Measurements from ENCODE around the gene ATP6V1C2. TPM values are rescaled to one million over a fixed set of nuclear protein-coding genes. Genes with fewer than 3 reads are reported as not detected.

ATP6V1C2 gene
- polyA plus RNA-seq, 1 donor: 11.6 TPM

DNA sequence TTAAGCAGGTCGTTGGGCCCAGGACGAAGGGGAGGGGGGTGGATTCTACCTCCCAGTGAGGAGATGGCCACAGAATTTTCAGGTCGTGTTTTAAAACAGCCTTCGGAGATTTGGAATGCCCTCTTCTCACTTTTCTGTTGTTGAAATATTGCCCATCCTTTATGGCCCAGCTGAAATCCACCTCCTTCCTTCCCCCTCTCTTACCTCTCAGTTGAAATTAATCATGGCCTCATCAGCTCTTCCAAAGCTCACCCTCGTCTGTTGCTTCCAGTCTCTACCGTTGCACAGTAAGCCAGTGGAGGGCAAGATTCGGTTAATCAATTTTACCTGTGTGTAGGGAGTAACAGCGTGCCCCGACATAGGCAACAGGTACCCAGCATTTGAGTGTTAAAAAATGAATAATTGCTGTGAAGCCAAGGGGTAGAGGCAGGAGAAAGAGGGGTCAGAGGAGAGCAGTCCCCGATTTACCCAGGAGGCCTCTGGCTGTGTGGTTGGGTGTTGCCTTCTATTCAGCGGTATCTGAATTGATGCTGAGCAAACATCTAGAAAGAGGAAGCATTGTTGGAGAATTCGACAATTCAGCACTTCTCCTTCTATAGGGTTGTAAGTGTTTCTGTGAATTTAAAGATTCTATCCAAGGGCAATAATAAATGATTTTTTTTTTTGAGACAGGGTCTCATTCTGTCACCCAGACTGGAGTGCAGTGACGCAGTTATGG is 99.7 kb downstream of the ATP6V1C2 start:
- no peaks in the 10 kb centered on the region for H3K9me3 ChIP-seq (ENCODE audit: control insufficient read depth, low read depth, low read length)
- H3K4me3 ChIP-seq (ENCODE audit: low read length): no peak overlapping the region
- H3K36me3 ChIP-seq (ENCODE audit: control insufficient read depth, insufficient read depth, low read length): no peaks in the 10 kb centered on the region
- no peak for DNase-seq
- no CpG with 5 or more reads among the region's 13 CpGs for WGBS (ENCODE audit: insufficient coverage, low lambda C conversion rate)
- H3K27ac ChIP-seq (ENCODE audit: low read length): no peak overlapping the region
- H3K27me3 ChIP-seq (ENCODE audit: control insufficient read depth, insufficient read depth, low read length): peaks cover 10% of the 10 kb centered on the region
- H3K4me1 ChIP-seq (ENCODE audit: control insufficient read depth, insufficient read depth, low read length): no peaks in the 10 kb centered on the region

DNA sequence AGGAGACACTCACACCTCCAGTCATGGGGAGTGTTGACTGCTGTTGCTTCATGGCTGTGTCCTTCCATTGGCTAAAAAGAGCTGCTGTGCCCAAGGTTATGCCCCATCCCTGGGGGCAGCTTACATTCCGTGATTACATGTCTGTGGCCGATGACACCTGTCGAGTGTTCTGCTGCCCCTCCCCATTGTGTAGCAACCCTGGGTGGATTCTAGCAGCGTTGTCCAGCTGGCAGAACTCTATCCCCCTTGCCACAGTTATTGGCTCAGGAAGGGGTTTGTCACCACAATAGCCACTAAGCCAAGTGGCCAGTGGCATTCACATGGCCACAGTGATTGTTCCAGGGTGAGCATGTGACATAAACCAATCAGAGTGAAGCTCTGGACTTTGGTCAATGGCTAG is 102.8 kb downstream of the ATP6V1C2 start:
- Histone ChIP-seq H3K27ac (ENCODE audit: low read length) (no peak overlapping the region), H3K27me3 (ENCODE audit: control insufficient read depth, insufficient read depth, low read length) (peaks cover 10% of the 10 kb centered on the region), H3K9me3 (ENCODE audit: control insufficient read depth, low read depth, low read length) (no peaks in the 10 kb centered on the region), H3K4me1 (ENCODE audit: control insufficient read depth, insufficient read depth, low read length) (no peaks in the 10 kb centered on the region), H3K36me3 (ENCODE audit: control insufficient read depth, insufficient read depth, low read length) (no peaks in the 10 kb centered on the region), H3K4me3 (ENCODE audit: low read length) (no peak overlapping the region)
- no peak for DNase-seq
- WGBS (ENCODE audit: insufficient coverage, low lambda C conversion rate): no CpG with 5 or more reads among the region's 4 CpGs

DNA sequence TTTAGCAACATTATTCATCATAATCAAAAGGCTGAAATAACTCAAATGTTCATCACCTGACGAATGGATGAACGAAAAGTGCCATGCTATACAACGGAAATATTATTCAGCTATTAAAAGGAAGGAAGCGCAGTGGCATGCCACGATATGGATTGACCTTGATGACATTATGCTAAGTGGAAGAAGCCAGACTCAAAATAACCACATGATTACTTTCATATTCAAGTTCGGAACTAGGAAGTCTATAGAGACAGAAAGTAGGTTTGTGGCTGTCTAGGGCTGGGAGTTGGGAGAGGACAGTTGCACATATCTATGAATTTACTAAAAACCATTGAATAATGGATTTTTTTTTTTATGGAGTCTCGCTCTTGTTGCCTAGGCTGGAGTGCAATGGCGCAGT is 104.6 kb downstream of the ATP6V1C2 start:
- Histone ChIP-seq H3K4me3 (ENCODE audit: low read length) (no peak overlapping the region), H3K27ac (ENCODE audit: low read length) (no peak overlapping the region), H3K36me3 (ENCODE audit: control insufficient read depth, insufficient read depth, low read length) (no peaks in the 10 kb centered on the region), H3K9me3 (ENCODE audit: control insufficient read depth, low read depth, low read length) (no peaks in the 10 kb centered on the region), H3K27me3 (ENCODE audit: control insufficient read depth, insufficient read depth, low read length) (peaks cover 21% of the 10 kb centered on the region), H3K4me1 (ENCODE audit: control insufficient read depth, insufficient read depth, low read length) (no peaks in the 10 kb centered on the region)
- DNase-seq: no peak
- WGBS (ENCODE audit: insufficient coverage, low lambda C conversion rate): no CpG with 5 or more reads among the region's 8 CpGs

DNA sequence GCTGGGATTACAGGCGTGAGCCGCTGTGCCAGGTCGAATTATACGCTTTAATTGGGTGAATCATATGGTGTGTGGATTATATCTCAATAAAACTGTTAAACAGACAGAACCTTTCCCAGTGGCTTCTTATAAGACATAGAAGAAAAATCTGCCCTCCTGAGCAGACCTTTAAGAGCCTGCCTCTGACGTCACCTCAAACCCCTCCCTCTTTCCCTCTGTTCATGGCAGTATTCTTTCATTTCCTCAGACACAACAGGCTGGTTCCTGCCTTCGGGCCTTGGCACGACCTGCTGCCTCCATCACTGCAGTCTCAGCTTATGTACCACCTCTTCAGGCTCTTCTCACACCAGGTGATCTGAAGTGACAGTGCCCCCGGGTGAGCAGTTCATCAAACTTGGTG is 105.2 kb downstream of the ATP6V1C2 start:
- 80% methylated on average over 2 of the region's 8 CpGs for WGBS (ENCODE audit: insufficient coverage, low lambda C conversion rate)
- Histone ChIP-seq H3K27me3 (ENCODE audit: control insufficient read depth, insufficient read depth, low read length) (peaks cover 27% of the 10 kb centered on the region), H3K27ac (ENCODE audit: low read length) (no peak overlapping the region), H3K4me3 (ENCODE audit: low read length) (no peak overlapping the region), H3K4me1 (ENCODE audit: control insufficient read depth, insufficient read depth, low read length) (no peaks in the 10 kb centered on the region), H3K9me3 (ENCODE audit: control insufficient read depth, low read depth, low read length) (no peaks in the 10 kb centered on the region), H3K36me3 (ENCODE audit: control insufficient read depth, insufficient read depth, low read length) (no peaks in the 10 kb centered on the region)
- DNase-seq: no peak

DNA sequence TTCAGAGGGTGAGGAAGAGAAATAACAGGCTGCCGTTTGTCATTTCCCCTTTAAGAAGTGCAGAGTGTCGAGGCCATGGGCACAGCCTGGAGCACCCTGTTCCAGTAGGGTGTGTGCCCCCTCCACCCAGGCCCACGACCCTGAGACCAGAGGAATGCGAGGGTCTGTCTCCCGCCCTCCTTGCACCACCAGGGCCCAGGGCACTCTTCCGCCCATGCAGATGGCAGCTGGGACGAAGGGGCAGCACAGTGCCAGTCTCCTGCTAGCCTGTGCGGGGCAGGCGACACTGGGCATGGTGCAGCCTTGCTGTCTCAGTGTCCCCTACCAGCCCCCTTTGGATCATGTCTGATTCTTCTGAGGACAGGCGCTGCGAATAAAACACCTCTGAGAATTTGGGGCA is 106.9 kb downstream of the ATP6V1C2 start:
- Histone ChIP-seq H3K9me3 (ENCODE audit: control insufficient read depth, low read depth, low read length) (no peaks in the 10 kb centered on the region), H3K27me3 (ENCODE audit: control insufficient read depth, insufficient read depth, low read length) (peaks cover 36% of the 10 kb centered on the region), H3K4me1 (ENCODE audit: control insufficient read depth, insufficient read depth, low read length) (no peaks in the 10 kb centered on the region), H3K27ac (ENCODE audit: low read length) (no peak overlapping the region), H3K4me3 (ENCODE audit: low read length) (no peak overlapping the region), H3K36me3 (ENCODE audit: control insufficient read depth, insufficient read depth, low read length) (no peaks in the 10 kb centered on the region)
- no CpG with 5 or more reads among the region's 11 CpGs for WGBS (ENCODE audit: insufficient coverage, low lambda C conversion rate)
- DNase-seq: no peak

DNA sequence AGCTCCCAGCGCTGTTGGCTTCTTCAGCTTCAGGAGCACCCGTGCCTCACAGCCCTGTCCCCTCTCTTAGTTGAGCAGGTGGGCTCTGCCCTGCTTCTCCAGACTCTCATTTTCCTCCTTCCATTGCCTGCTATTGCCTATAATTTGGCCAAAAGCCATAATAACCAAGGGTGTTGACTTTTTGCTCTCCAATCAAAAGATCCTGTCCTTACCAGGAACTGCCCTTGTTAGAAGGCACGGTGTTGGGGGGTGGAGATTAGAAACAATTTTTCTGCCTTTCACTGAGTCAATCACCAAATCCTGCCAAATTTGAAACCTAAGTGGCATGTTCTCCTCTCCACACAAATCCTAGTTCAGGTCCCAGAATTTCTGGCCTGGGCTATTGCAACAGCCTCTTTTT is 107.9 kb downstream of the ATP6V1C2 start:
- no peak for DNase-seq
- H3K36me3 ChIP-seq (ENCODE audit: control insufficient read depth, insufficient read depth, low read length): no peaks in the 10 kb centered on the region
- H3K4me1 ChIP-seq (ENCODE audit: control insufficient read depth, insufficient read depth, low read length): no peaks in the 10 kb centered on the region
- no peak overlapping the region for H3K4me3 ChIP-seq (ENCODE audit: low read length)
- peaks cover 35% of the 10 kb centered on the region for H3K27me3 ChIP-seq (ENCODE audit: control insufficient read depth, insufficient read depth, low read length)
- H3K27ac ChIP-seq (ENCODE audit: low read length): no peak overlapping the region
- no CpG with 5 or more reads among the region's 3 CpGs for WGBS (ENCODE audit: insufficient coverage, low lambda C conversion rate)
- H3K9me3 ChIP-seq (ENCODE audit: control insufficient read depth, low read depth, low read length): no peaks in the 10 kb centered on the region

DNA sequence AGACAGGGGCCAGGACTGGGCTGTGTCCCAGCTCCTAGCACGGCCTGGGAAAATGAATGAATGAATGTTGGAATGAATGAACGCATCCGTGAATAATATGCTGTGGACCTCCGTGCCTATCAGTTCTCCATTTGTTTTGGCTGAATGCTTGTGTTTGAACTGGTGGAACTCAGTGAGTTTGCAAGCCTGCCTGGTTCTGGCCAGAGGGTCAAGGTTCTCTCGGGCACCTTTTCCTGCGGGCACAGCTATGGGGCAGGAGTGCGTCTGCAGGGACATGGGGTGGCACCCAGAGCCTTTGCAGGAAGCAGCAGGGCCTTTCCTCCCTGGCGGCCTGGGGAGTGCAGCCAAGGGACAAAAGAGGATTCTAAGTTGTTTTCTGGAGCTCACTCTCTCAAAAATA is 108.8 kb downstream of the ATP6V1C2 start:
- no peak for DNase-seq
- Histone ChIP-seq H3K27me3 (ENCODE audit: control insufficient read depth, insufficient read depth, low read length) (peaks cover 32% of the 10 kb centered on the region), H3K27ac (ENCODE audit: low read length) (no peak overlapping the region), H3K4me1 (ENCODE audit: control insufficient read depth, insufficient read depth, low read length) (no peaks in the 10 kb centered on the region), H3K9me3 (ENCODE audit: control insufficient read depth, low read depth, low read length) (no peaks in the 10 kb centered on the region), H3K4me3 (ENCODE audit: low read length) (no peak overlapping the region), H3K36me3 (ENCODE audit: control insufficient read depth, insufficient read depth, low read length) (no peaks in the 10 kb centered on the region)
- no CpG with 5 or more reads among the region's 8 CpGs for WGBS (ENCODE audit: insufficient coverage, low lambda C conversion rate)

DNA sequence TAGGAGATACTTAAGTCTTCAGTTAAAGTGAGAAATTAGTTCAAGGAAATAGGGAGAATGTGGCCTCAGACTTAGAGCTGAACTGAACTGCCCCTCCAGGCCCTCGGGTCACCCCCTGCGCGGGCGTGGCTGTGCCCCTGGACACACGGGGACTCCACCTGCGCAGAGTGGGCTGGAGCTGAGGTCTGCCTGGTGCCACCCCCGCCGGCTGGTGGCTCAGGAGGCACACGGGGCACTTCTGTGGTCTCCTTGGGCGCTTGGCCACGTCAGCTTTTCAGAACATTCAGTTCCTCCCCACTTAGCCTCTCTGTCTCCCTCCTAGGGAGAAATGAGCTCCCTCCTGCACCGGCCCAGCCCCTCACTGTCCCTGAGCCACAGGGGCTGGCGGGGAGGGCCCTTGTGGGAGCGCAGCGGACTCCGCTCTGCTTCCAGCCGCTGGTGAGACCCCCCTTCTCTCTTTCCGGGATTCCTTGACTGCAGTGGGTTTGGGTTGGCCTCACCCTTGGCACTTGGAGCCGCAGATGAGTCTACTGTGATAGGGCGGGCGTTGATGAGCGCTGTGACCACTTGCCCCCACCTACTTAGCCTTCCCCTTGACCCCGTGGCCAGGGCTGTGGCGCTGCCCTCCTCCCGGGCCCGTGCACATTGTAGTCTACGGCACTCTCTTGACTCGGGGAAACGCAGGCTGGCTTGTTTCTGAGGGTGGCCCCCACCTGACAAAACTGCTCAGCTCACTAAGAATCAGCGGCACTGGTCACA is 109.4 kb downstream of the ATP6V1C2 start:
- Histone ChIP-seq H3K4me1 (ENCODE audit: control insufficient read depth, insufficient read depth, low read length) (no peaks in the 10 kb centered on the region), H3K4me3 (ENCODE audit: low read length) (no peak overlapping the region), H3K27ac (ENCODE audit: low read length) (no peak overlapping the region), H3K27me3 (ENCODE audit: control insufficient read depth, insufficient read depth, low read length) (peaks cover 32% of the 10 kb centered on the region), H3K36me3 (ENCODE audit: control insufficient read depth, insufficient read depth, low read length) (no peaks in the 10 kb centered on the region), H3K9me3 (ENCODE audit: control insufficient read depth, low read depth, low read length) (no peaks in the 10 kb centered on the region)
- WGBS (ENCODE audit: insufficient coverage, low lambda C conversion rate): no CpG with 5 or more reads among the region's 30 CpGs
- DNase-seq: no peak

DNA sequence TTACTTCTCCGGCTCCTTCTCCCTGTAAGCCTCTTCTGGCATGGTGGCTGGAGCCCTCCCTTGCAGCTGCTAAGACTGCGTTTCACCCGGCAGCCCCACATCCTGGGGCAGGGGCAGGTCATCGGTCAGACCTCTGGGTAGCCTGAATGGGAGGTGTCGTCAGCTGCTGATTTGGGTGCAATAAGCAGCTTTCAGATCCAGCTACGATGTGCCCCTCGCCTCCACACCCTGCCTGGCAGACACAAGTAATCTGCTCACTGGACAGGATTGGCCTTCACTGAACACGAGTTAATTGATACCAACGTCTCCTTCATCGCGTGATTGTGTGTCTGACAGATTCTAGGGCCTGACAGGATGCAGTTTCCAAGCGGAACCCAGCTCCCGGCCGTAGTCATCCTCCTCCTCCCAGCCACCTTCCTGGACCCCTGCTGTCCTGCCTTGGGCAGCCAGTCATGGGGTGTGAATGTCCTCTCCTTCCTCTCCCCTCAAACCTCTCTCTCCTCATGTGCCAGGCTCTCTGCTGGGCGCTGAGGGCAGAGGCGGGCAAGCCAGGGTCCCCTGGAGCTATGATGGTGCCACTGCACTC is 110.1 kb downstream of the ATP6V1C2 start:
- Histone ChIP-seq H3K4me1 (ENCODE audit: control insufficient read depth, insufficient read depth, low read length) (no peaks in the 10 kb centered on the region), H3K27me3 (ENCODE audit: control insufficient read depth, insufficient read depth, low read length) (peaks cover 32% of the 10 kb centered on the region), H3K9me3 (ENCODE audit: control insufficient read depth, low read depth, low read length) (no peaks in the 10 kb centered on the region), H3K4me3 (ENCODE audit: low read length) (no peak overlapping the region), H3K27ac (ENCODE audit: low read length) (no peak overlapping the region), H3K36me3 (ENCODE audit: control insufficient read depth, insufficient read depth, low read length) (no peaks in the 10 kb centered on the region)
- no CpG with 5 or more reads among the region's 16 CpGs for WGBS (ENCODE audit: insufficient coverage, low lambda C conversion rate)
- no peak for DNase-seq

DNA sequence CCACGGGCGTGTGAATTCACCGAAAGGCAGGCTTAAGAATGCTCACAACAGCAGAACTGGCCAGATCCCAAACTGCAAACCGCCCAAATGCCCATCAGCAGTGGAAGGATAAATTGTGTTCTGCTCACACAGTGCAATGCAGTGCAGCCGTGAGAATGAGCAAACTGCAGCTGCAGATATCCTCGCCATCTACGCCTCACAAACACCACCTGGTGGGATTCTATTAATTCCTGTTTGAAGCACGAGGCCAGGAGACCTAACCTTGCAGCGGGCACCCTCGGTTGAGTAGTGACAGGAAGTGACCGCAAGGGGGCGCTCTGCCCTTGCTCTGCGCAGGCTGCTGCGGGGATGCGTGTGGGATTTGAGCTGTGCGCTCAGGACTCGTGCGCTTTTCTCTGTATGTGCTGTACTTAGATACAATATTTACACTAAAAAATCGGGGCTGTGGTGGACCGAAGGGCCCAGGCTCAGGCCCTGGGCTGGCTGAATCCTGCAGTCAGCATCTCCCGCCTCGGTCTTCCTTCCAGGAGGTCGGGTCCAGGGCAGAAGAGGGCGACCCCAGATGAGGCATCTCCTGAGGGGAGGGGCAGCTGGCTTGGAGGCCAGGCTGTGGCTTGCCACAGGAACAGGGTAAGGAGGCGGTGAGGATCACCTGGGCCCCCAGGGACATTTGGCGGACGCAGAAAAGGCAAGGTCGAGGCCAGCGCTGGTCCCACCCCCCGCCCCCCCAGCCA is 110.9 kb downstream of the ATP6V1C2 start:
- no CpG with 5 or more reads among the region's 30 CpGs for WGBS (ENCODE audit: insufficient coverage, low lambda C conversion rate)
- H3K27me3 ChIP-seq (ENCODE audit: control insufficient read depth, insufficient read depth, low read length): peaks cover 32% of the 10 kb centered on the region
- H3K27ac ChIP-seq (ENCODE audit: low read length): no peak overlapping the region
- no peaks in the 10 kb centered on the region for H3K9me3 ChIP-seq (ENCODE audit: control insufficient read depth, low read depth, low read length)
- H3K4me1 ChIP-seq (ENCODE audit: control insufficient read depth, insufficient read depth, low read length): no peaks in the 10 kb centered on the region
- no peaks in the 10 kb centered on the region for H3K36me3 ChIP-seq (ENCODE audit: control insufficient read depth, insufficient read depth, low read length)
- DNase-seq: peak; percentile 73 to 77
- H3K4me3 ChIP-seq (ENCODE audit: low read length): no peak overlapping the region

Measured in large intestine (tissue), 3 donors.